ENCODE measurements around the gene MYL12B. TPM values are rescaled to one million over a fixed set of nuclear protein-coding genes. Genes with fewer than 3 reads are reported as not detected.

Gene MYL12B
- total RNA-seq, 1 experiment from 2014 or later = 229 TPM

DNA sequence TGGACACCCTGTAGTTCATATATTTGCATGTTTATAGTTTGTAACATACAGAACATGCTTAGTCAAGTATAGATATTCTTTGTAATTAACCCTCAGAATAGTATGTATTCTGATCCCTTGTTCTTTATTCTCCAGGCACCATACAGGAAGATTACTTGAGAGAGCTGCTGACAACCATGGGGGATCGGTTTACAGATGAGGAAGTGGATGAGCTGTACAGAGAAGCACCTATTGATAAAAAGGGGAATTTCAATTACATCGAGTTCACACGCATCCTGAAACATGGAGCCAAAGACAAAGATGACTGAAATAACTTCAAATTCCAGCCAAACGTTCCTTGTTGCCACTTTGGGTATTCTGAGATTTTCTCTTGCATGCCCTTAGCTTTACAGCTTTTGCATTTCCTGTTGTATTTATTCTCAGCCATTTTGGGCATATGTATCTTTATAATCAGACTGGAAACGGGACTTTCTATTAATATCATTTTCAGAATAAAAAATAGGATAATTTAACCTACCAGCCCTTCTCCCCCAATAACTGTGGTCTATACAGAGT lies 6.2 kb upstream of the MYL12B start:
- CTCF ChIA-PET = interaction anchor here (1.0 to 1.3 kb wide), 3 partner anchors 7 to 411 kb away, joined by 3 to 5 read pairs (median 5); no protein-coding TSS in a partner anchor

DNA sequence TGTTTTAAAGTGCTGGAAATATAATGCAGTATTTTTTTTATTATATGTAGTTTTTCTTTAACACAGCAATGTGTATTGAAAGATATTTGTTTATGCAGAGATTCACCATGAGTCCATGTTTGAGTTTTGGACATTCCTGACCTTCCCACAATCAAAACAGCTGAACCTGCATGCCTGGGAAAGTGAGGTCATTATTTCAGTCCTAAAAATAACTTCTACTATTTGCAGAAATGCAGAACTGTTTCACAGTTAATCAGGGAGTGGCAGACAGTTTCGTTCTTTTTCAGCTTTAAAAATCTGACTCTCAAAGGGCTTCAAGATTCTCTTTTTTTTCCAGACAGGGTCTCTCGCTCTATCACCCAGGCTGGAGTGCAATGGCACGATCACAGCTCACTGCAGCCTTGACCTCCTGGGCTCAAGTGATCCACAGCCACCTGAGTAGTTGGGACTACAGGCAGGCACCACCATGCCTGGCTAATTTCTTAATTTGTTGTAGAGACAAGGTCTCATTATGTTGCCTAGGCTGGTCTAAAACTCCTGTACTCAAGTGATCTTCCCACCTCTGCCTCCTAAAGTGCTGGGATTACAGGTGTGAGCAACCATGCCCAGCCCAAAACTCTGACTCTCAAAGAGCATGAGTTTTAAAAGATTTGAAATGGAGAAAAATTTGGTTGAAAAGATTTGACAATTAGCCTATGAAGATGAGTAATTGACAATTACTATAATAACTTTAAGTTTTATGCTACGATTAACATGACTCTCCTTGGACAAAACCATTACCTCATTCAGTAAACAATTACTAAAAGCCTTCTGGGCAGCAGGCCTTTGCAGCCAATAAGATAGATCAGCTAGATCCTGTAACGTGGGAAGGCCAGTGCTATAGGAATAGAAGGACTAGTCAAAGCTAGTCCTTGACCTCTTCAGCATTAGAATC lies 5.0 kb upstream of the MYL12B start:
- no peaks in the 10 kb centered on the region for H3K27me3 Mint-ChIP-seq (ENCODE audit: insufficient read depth, unreplicated experiment)
- H3K9me3 Mint-ChIP-seq (ENCODE audit: unreplicated experiment) = no peaks in the 10 kb centered on the region
- no peak overlapping the region for H3K4me3 Mint-ChIP-seq (ENCODE audit: unreplicated experiment)
- DNase-seq (ENCODE audit: unreplicated experiment) = no peak
- BruUV-seq (replicated peaks) = no TSS peak
- H3K4me1 Mint-ChIP-seq (ENCODE audit: insufficient read depth, unreplicated experiment) = peaks cover 23% of the 10 kb centered on the region
- TF ChIP-seq, protein P1, sequence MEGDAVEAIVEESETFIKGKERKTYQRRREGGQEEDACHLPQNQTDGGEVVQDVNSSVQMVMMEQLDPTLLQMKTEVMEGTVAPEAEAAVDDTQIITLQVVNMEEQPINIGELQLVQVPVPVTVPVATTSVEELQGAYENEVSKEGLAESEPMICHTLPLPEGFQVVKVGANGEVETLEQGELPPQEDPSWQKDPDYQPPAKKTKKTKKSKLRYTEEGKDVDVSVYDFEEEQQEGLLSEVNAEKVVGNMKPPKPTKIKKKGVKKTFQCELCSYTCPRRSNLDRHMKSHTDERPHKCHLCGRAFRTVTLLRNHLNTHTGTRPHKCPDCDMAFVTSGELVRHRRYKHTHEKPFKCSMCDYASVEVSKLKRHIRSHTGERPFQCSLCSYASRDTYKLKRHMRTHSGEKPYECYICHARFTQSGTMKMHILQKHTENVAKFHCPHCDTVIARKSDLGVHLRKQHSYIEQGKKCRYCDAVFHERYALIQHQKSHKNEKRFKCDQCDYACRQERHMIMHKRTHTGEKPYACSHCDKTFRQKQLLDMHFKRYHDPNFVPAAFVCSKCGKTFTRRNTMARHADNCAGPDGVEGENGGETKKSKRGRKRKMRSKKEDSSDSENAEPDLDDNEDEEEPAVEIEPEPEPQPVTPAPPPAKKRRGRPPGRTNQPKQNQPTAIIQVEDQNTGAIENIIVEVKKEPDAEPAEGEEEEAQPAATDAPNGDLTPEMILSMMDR (IDR thresholded peaks at IDR 0.05; ENCODE audit: unreplicated experiment) = no peak
- ChIA-PET CTCF (interaction anchor here (0.6 to 1.3 kb wide), 4 partner anchors 9 to 632 kb away, joined by 3 to 5 read pairs (median 4); no protein-coding TSS in a partner anchor), POLR2A (interaction anchor here (0.6 to 3.3 kb wide), 9 partner anchors 10 to 380 kb away, joined by 3 to 42 read pairs (median 5); partner anchors contain the start of gene MYL12A)
- intact Hi-C loops (cut with micrococcal nuclease) = no loop called here
- peak overlapping the region; percentile 44 for H3K27ac Mint-ChIP-seq (ENCODE audit: low read depth, unreplicated experiment)
- peaks cover 73% of the 10 kb centered on the region for H3K36me3 Mint-ChIP-seq (ENCODE audit: insufficient read depth, unreplicated experiment)

More for the DNA sequence above, 6.2 kb upstream of the MYL12B start:
- DNase-seq (ENCODE audit: unreplicated experiment) = no peak
- BruUV-seq (replicated peaks) = no TSS peak
- Mint-ChIP-seq H3K27me3 (ENCODE audit: insufficient read depth, unreplicated experiment) (no peaks in the 10 kb centered on the region), H3K9me3 (ENCODE audit: unreplicated experiment) (no peaks in the 10 kb centered on the region), H3K4me3 (ENCODE audit: unreplicated experiment) (no peak overlapping the region), H3K4me1 (ENCODE audit: insufficient read depth, unreplicated experiment) (peaks cover 21% of the 10 kb centered on the region), H3K27ac (ENCODE audit: low read depth, unreplicated experiment) (peak overlapping the region; percentile 44), H3K36me3 (ENCODE audit: insufficient read depth, unreplicated experiment) (peaks cover 83% of the 10 kb centered on the region)
- TF ChIP-seq, protein P1 (IDR thresholded peaks at IDR 0.05; ENCODE audit: unreplicated experiment) = no peak
- POLR2A ChIA-PET = interaction anchor here (1.0 to 3.3 kb wide), 8 partner anchors 8 to 348 kb away, joined by 3 to 42 read pairs (median 4); partner anchors contain the start of gene MYL12A
- intact Hi-C loops (cut with micrococcal nuclease) = no loop called here

DNA sequence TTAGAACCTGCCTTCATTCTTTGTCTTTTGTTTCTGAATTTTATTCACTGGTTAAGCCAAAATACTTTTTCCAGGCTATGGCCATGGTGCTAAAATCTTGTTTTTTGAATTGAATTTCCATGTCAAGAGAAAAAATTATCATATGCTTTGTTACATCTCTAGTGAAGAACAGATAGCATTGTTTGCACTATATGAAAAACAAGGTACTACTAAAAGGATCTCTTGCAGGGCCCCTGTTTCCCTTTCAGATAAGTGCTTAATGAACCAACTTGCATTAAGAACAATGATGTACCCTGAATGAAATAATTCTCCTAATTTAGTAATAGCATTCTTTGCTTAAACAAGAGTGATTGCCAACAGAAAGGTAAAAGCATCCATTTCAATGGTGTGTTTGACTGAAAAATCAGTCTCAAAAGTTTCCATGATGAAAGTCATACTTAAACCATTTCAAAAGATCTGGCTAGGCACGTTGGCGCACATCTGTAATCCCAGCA lies 4.3 kb upstream of the MYL12B start:
- CTCF ChIA-PET = interaction anchor here (0.6 kb wide), 1 partner anchor 631 kb away, joined by 5 read pairs; no protein-coding TSS in a partner anchor
- peaks cover 23% of the 10 kb centered on the region for H3K4me1 Mint-ChIP-seq (ENCODE audit: insufficient read depth, unreplicated experiment)
- POLR2A ChIA-PET = interaction anchor here (0.9 to 3.3 kb wide), 4 partner anchors 10 to 346 kb away, joined by 4 to 42 read pairs (median 9); partner anchors contain the start of gene MYL12A
- intact Hi-C loops (cut with micrococcal nuclease) = no loop called here
- BruUV-seq (replicated peaks) = no TSS peak
- no peak overlapping the region for H3K4me3 Mint-ChIP-seq (ENCODE audit: unreplicated experiment)
- no peak overlapping the region for H3K27ac Mint-ChIP-seq (ENCODE audit: low read depth, unreplicated experiment)
- TF ChIP-seq, protein P1 (IDR thresholded peaks at IDR 0.05; ENCODE audit: unreplicated experiment) = no peak
- DNase-seq (ENCODE audit: unreplicated experiment) = no peak
- no peaks in the 10 kb centered on the region for H3K27me3 Mint-ChIP-seq (ENCODE audit: insufficient read depth, unreplicated experiment)
- no peaks in the 10 kb centered on the region for H3K9me3 Mint-ChIP-seq (ENCODE audit: unreplicated experiment)
- peaks cover 70% of the 10 kb centered on the region for H3K36me3 Mint-ChIP-seq (ENCODE audit: insufficient read depth, unreplicated experiment)

All from MCF 10A (cell line).